ENCODE results near the gene CMTM3.
"Not testable (repeated sequence)": the region's sequence is repeated elsewhere in the genome, so short reads cannot be mapped to it uniquely, and the experiment has no call there.

CMTM3 gene

GRCh38 chr16:66585481-66586239 is 18.8 kb upstream of the CMTM3 start:
- DNase-seq: no peak

GRCh38 chr16:66587881-66588600 is 16.5 kb upstream of the CMTM3 start:
- DNase-seq: no peak

GRCh38 chr16:66588981-66589713 is 15.4 kb upstream of the CMTM3 start:
- DNase-seq: no peak

GRCh38 chr16:66590322-66590721 is 14.2 kb upstream of the CMTM3 start:
- no peak for DNase-seq

GRCh38 chr16:66591018-66591417 is 13.5 kb upstream of the CMTM3 start:
- no peak for DNase-seq

- DNase-seq: no peak
Observed at GRCh38 chr16:66592241-66592640, 12.3 kb upstream of the CMTM3 start.

GRCh38 chr16:66592814-66593213 is 11.7 kb upstream of the CMTM3 start:
- no peak for DNase-seq

GRCh38 chr16:66594739-66595138 is 9.8 kb upstream of the CMTM3 start:
- no peak for DNase-seq

- DNase-seq: not testable (repeated sequence)
Observed at GRCh38 chr16:66596559-66596958, 7.9 kb upstream of the CMTM3 start.

GRCh38 chr16:66596986-66597848 is 7.3 kb upstream of the CMTM3 start:
- DNase-seq: no peak

GRCh38 chr16:66598111-66598510 is 6.4 kb upstream of the CMTM3 start:
- DNase-seq: no peak

GRCh38 chr16:66599726-66600125 is 4.8 kb upstream of the CMTM3 start:
- DNase-seq: no peak

- no peak for DNase-seq
Observed at GRCh38 chr16:66600477-66600876, 4.0 kb upstream of the CMTM3 start.

- no peak for DNase-seq
Observed at GRCh38 chr16:66601471-66601870, 3.0 kb upstream of the CMTM3 start.

GRCh38 chr16:66603537-66604375 is 748 bp upstream of the CMTM3 start:
- DNase-seq: peak; percentile 47

- DNase-seq: peak; percentile 10
Observed at GRCh38 chr16:66605177-66605978, 874 bp downstream of the CMTM3 start.

- DNase-seq: no peak
Observed at GRCh38 chr16:66605979-66606751, 1.7 kb downstream of the CMTM3 start.

GRCh38 chr16:66608241-66609138 is 4.0 kb downstream of the CMTM3 start:
- DNase-seq: peak; percentile 75

- no peak for DNase-seq
Observed at GRCh38 chr16:66609139-66609510, 4.6 kb downstream of the CMTM3 start.

All from kidney glomerular epithelial cell (primary cell).